DND-41 (cell line): ENCODE measurements around the gene AFF1.

Experiments
- ATAC-seq: fragments of 200-7000 bp; cut with Tn5 transposase; 3 replicates; pipeline ENCODE4 v1.9.1; 2021; ENCODE audit warnings: low read depth; ENCODE audit not compliant: insufficient read depth
- DNase-seq: peaks from one replicate; pipeline ENCODE4 v3.0.0-alpha.2; 2020
- H2AFZ ChIP-seq: 2 replicates; pipeline ENCODE4 v1.6.0; 2012; ENCODE audit warnings: low read depth, low read length
- H3K27ac ChIP-seq: 2 replicates; pipeline ENCODE4 v1.5.1; 2012; ENCODE audit warnings: low read length, inconsistent platforms
- H3K27me3 ChIP-seq: fragments of 200-600 bp; sonication (generic); 2 replicates; pipeline ENCODE4 v1.6.0; 2012; ENCODE audit warnings: low read length, mild to moderate bottlenecking, inconsistent platforms; ENCODE audit not compliant: insufficient read depth, poor library complexity
- H3K36me3 ChIP-seq: 2 replicates; pipeline ENCODE4 v1.5.1; 2012; ENCODE audit warnings: low read length, inconsistent platforms; ENCODE audit not compliant: insufficient read depth
- H3K4me1 ChIP-seq: 2 replicates; pipeline ENCODE4 v1.5.1; 2012; ENCODE audit warnings: mild to moderate bottlenecking, low read length; ENCODE audit not compliant: insufficient read depth
- H3K4me2 ChIP-seq: 2 replicates; pipeline ENCODE4 v1.6.0; 2012; ENCODE audit warnings: mild to moderate bottlenecking, moderate library complexity, low read length, inconsistent platforms; ENCODE audit not compliant: insufficient read depth
- H3K4me3 ChIP-seq, 2 experiments: fragments of 200-600 bp in 1 of 2; shearing (Covaris generic) in 1 of 2; 2 replicates each; pipeline ENCODE4 v1.5.1; 2012 to 2016; ENCODE audit warnings: inconsistent platforms in 2 of 2, low read length in 2 of 2, mild to moderate bottlenecking in 2 of 2, low read depth in 1 of 2, moderate library complexity in 1 of 2
- H3K79me2 ChIP-seq: 2 replicates; pipeline ENCODE4 v1.6.0; 2012; ENCODE audit warnings: low read length, inconsistent platforms; ENCODE audit not compliant: insufficient read depth
- H3K9ac ChIP-seq: 2 replicates; pipeline ENCODE4 v1.6.0; 2012; ENCODE audit warnings: low read depth, mild to moderate bottlenecking, inconsistent platforms, low read length, moderate library complexity
- H3K9me3 ChIP-seq: 2 replicates; pipeline ENCODE4 v1.5.1; 2012; ENCODE audit warnings: low read length, moderate library complexity, mild to moderate bottlenecking, inconsistent platforms; ENCODE audit not compliant: insufficient read depth, severe bottlenecking
- H4K20me1 ChIP-seq: 2 replicates; pipeline ENCODE4 v1.6.0; 2012; ENCODE audit warnings: low read length; ENCODE audit not compliant: insufficient read depth
- EZH2 ChIP-seq: IDR thresholded peaks from 3 replicates; pipeline ENCODE4 v1.6.1; 2012; ENCODE audit warnings: borderline replicate concordance, low read depth, mild to moderate bottlenecking, moderate library complexity, low read length, inconsistent platforms; ENCODE audit not compliant: severe bottlenecking
- TF ChIP-seq, protein P1 (sequence below): IDR thresholded peaks from 2 replicates; pipeline ENCODE4 v1.5.1; 2012; ENCODE audit warnings: borderline replicate concordance, low read length, moderate library complexity, mild to moderate bottlenecking; ENCODE audit not compliant: poor library complexity, severe bottlenecking; ENCODE audit errors: extremely low read depth

AFF1 gene

GRCh38 chr4:86898562-86898961, 36.2 kb upstream of the AFF1 start:
- no peak overlapping the region for H2AFZ ChIP-seq
- no peak overlapping the region for H3K27ac ChIP-seq
- H3K79me2 ChIP-seq: no peaks in the 10 kb centered on the region
- no peaks in the 10 kb centered on the region for H3K9me3 ChIP-seq
- no peak overlapping the region for H3K4me3 ChIP-seq
- H3K27me3 ChIP-seq: no peaks in the 10 kb centered on the region
- no peaks in the 10 kb centered on the region for H4K20me1 ChIP-seq
- no peak overlapping the region for H3K9ac ChIP-seq
- H3K36me3 ChIP-seq: no peaks in the 10 kb centered on the region
- no peaks in the 10 kb centered on the region for H3K4me1 ChIP-seq
- no peak for DNase-seq
- no peak overlapping the region for H3K4me2 ChIP-seq
- no peak for ATAC-seq
- TF ChIP-seq EZH2: no peak
- TF ChIP-seq, protein P1, sequence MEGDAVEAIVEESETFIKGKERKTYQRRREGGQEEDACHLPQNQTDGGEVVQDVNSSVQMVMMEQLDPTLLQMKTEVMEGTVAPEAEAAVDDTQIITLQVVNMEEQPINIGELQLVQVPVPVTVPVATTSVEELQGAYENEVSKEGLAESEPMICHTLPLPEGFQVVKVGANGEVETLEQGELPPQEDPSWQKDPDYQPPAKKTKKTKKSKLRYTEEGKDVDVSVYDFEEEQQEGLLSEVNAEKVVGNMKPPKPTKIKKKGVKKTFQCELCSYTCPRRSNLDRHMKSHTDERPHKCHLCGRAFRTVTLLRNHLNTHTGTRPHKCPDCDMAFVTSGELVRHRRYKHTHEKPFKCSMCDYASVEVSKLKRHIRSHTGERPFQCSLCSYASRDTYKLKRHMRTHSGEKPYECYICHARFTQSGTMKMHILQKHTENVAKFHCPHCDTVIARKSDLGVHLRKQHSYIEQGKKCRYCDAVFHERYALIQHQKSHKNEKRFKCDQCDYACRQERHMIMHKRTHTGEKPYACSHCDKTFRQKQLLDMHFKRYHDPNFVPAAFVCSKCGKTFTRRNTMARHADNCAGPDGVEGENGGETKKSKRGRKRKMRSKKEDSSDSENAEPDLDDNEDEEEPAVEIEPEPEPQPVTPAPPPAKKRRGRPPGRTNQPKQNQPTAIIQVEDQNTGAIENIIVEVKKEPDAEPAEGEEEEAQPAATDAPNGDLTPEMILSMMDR: no peak

- Histone ChIP-seq H3K4me3 (no peak overlapping the region), H2AFZ (no peak overlapping the region), H3K79me2 (no peaks in the 10 kb centered on the region), H3K4me1 (no peaks in the 10 kb centered on the region), H4K20me1 (no peaks in the 10 kb centered on the region), H3K4me2 (no peak overlapping the region), H3K9ac (no peak overlapping the region), H3K27me3 (no peaks in the 10 kb centered on the region), H3K9me3 (no peaks in the 10 kb centered on the region), H3K36me3 (no peaks in the 10 kb centered on the region), H3K27ac (no peak overlapping the region)
- no peak for ATAC-seq
- DNase-seq: no peak
- no peak for TF ChIP-seq EZH2
- TF ChIP-seq, protein P1: no peak
Observed at GRCh38 chr4:86901864-86902263, 32.9 kb upstream of the AFF1 start.

- no peaks in the 10 kb centered on the region for H3K36me3 ChIP-seq
- peak overlapping the region in 1 of 2 experiments; percentile 8; a peak in 1 of 4 replicates for H3K4me3 ChIP-seq
- peaks cover 14% of the 10 kb centered on the region for H3K4me1 ChIP-seq
- ATAC-seq (peak; percentile 54; the same call in 2 of the 3 replicates), DNase-seq (no peak)
- H3K79me2 ChIP-seq: no peaks in the 10 kb centered on the region
- H2AFZ ChIP-seq: peak overlapping the region; percentile 66
- H3K27ac ChIP-seq: peak overlapping the region; percentile 59
- no peak for TF ChIP-seq EZH2
- TF ChIP-seq, protein P1: no peak
- peak overlapping the region; percentile 46 for H3K4me2 ChIP-seq
- no peaks in the 10 kb centered on the region for H4K20me1 ChIP-seq
- no peaks in the 10 kb centered on the region for H3K9me3 ChIP-seq
- no peaks in the 10 kb centered on the region for H3K27me3 ChIP-seq
- H3K9ac ChIP-seq: no peak overlapping the region
Observed at GRCh38 chr4:86908251-86908657, 26.6 kb upstream of the AFF1 start.
